ENCODE results near the gene TMEM101.

DNA sequence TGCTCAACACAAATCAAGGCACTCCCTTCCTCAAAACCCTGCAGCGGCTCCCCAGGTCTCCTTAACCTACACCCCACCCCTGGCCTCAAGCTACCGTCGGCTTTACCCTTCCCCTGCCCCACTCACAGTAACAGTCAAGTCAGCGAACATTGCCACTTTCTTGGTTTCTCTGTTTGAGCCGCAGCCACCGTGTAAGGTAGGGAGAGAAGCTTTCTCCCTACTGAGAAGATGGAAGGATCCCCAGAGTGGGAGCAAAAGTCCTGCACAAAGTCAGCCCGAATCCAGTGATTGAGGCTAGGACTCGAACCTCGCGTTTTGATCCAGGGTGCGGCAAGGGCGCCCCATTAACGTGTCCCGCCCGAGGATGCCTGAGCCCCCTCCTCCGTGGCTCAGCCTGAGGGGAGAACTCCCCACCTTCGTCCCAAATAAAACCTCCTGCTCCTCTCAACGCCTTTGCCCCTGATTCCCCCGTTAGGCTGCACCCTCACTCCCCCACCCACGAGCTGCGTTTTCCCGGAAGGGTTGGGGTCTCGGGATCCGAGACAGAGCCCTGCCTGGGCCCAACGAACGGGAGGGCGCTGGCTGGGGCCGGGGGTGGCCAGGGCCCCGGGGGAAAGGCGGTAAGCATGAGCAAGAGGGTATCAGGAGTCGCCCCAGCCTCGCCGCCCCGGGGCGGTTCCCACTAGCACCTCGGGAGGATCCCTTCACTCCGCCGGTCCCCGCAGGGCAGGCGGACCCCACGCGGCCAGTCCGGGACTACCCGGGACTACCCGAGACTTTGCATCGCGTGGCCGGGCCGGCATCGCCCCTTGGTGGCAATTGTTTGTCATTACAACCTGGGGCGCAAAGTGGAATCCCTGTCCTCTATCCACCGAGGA is 20.3 kb downstream of the TMEM101 start:
- no peak for TF ChIP-seq ARNTL (CRISPR knock-in tag; IDR thresholded peaks at IDR 0.05; ENCODE audit: borderline replicate concordance, low read depth)
- TF ChIP-seq ESRRG (CRISPR knock-in tag; IDR thresholded peaks at IDR 0.05) = no peak
- TF ChIP-seq, protein P1, sequence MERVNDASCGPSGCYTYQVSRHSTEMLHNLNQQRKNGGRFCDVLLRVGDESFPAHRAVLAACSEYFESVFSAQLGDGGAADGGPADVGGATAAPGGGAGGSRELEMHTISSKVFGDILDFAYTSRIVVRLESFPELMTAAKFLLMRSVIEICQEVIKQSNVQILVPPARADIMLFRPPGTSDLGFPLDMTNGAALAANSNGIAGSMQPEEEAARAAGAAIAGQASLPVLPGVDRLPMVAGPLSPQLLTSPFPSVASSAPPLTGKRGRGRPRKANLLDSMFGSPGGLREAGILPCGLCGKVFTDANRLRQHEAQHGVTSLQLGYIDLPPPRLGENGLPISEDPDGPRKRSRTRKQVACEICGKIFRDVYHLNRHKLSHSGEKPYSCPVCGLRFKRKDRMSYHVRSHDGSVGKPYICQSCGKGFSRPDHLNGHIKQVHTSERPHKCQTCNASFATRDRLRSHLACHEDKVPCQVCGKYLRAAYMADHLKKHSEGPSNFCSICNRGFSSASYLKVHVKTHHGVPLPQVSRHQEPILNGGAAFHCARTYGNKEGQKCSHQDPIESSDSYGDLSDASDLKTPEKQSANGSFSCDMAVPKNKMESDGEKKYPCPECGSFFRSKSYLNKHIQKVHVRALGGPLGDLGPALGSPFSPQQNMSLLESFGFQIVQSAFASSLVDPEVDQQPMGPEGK (CRISPR knock-in tag; IDR thresholded peaks at IDR 0.05; ENCODE audit: borderline replicate concordance) = no peak
- no peak for TF ChIP-seq ZNF70 (CRISPR knock-in tag; IDR thresholded peaks at IDR 0.05)
- no peak for TF ChIP-seq PPARA (CRISPR knock-in tag; IDR thresholded peaks at IDR 0.05; ENCODE audit: borderline replicate concordance)
- TF ChIP-seq, protein P2, sequence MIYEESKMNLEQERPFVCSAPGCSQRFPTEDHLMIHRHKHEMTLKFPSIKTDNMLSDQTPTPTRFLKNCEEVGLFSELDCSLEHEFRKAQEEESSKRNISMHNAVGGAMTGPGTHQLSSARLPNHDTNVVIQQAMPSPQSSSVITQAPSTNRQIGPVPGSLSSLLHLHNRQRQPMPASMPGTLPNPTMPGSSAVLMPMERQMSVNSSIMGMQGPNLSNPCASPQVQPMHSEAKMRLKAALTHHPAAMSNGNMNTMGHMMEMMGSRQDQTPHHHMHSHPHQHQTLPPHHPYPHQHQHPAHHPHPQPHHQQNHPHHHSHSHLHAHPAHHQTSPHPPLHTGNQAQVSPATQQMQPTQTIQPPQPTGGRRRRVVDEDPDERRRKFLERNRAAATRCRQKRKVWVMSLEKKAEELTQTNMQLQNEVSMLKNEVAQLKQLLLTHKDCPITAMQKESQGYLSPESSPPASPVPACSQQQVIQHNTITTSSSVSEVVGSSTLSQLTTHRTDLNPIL (CRISPR knock-in tag; IDR thresholded peaks at IDR 0.05; ENCODE audit: low read depth) = no peak
- no peak for TF ChIP-seq ZFP30 (CRISPR knock-in tag; IDR thresholded peaks at IDR 0.05)
- no peak for TF ChIP-seq ZFP3 (CRISPR knock-in tag; IDR thresholded peaks at IDR 0.05)
- TF ChIP-seq RARB (CRISPR knock-in tag; IDR thresholded peaks at IDR 0.05) = no peak
- TF ChIP-seq ZNF565 (CRISPR knock-in tag; conservative IDR thresholded peaks at IDR 0.05; ENCODE audit: low read depth) = no peak
- TF ChIP-seq, protein P3, sequence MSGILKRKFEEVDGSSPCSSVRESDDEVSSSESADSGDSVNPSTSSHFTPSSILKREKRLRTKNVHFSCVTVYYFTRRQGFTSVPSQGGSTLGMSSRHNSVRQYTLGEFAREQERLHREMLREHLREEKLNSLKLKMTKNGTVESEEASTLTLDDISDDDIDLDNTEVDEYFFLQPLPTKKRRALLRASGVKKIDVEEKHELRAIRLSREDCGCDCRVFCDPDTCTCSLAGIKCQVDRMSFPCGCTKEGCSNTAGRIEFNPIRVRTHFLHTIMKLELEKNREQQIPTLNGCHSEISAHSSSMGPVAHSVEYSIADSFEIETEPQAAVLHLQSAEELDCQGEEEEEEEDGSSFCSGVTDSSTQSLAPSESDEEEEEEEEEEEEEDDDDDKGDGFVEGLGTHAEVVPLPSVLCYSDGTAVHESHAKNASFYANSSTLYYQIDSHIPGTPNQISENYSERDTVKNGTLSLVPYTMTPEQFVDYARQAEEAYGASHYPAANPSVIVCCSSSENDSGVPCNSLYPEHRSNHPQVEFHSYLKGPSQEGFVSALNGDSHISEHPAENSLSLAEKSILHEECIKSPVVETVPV (CRISPR knock-in tag; IDR thresholded peaks at IDR 0.05) = no peak
- TF ChIP-seq OSR1 (CRISPR knock-in tag; IDR thresholded peaks at IDR 0.05) = no peak
- no peak for TF ChIP-seq SNAI2 (CRISPR knock-in tag; IDR thresholded peaks at IDR 0.05)
